ENCODE data around the gene KCNJ9.
A peak's percentile ranks its signal among the peaks of the same experiment; 100 is the strongest.

The KCNJ9 gene

DNA sequence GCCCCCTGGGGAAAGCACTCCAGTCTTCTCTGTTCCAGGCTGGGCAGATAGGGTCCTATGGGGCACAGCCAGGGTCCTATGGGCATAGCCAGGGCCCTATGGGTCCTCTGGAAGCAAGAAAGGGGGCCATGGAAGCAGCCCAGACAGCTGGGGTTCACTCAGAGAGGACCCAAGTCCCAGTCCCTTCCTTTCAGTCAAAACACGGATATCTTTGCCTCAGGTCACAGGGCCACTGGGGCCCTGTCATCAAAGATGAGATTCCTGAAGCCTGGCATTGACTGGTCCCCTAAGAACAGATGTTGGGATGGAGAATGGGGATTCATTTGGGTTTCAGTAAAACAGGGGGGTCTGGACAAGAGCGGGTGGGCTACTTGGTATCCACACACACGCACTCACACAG is 8.5 kb downstream of the KCNJ9 start:
- DNase-seq, result no peak

DNA sequence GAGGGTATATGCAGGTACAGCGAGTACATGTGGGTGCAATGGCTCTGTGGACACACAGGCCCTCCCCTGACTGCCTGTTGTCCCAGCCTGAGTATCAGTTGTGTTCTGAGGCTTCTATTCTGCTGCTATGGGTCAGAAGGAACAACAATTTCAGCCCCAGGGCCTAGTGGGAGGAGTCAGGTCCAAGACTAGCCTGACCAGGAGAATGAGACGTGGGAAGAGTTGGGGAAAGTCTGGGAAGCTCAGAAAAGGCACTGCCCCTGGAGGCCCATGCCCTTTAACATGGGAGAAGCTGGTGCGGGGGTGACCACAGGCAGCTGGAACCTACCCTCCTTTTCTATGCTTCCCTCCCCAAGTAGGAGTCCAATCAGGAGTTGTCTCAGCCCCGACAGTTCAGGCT is 9.4 kb downstream of the KCNJ9 start:
- no peak for DNase-seq

DNA sequence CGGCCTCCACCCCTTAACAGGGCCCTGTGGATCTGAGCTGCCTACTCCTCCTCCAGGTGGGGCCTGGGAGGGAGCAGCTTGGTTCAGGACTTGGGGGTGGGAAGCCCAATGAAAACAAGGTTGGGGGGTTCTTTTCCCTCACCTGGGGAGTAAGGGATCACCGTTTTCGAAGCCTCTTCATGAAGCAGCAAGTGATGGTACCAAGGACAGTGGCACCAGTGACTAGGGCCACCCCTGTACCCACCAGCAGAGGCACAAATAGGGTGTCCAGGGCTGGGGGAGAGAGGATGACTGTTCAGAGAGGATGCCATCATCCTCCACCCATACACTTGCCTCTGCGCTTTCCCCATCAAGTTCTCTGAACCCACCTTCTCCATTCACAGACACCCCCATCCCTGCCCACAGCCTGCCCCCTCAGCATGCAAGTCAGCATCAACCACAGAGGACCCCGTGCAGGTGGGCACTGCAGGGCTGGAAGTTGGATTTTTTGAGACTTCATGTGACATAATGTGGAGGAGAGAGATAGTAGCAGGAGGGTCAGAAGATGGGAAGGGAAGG is 10.4 kb downstream of the KCNJ9 start:
- DNase-seq, result no peak

DNA sequence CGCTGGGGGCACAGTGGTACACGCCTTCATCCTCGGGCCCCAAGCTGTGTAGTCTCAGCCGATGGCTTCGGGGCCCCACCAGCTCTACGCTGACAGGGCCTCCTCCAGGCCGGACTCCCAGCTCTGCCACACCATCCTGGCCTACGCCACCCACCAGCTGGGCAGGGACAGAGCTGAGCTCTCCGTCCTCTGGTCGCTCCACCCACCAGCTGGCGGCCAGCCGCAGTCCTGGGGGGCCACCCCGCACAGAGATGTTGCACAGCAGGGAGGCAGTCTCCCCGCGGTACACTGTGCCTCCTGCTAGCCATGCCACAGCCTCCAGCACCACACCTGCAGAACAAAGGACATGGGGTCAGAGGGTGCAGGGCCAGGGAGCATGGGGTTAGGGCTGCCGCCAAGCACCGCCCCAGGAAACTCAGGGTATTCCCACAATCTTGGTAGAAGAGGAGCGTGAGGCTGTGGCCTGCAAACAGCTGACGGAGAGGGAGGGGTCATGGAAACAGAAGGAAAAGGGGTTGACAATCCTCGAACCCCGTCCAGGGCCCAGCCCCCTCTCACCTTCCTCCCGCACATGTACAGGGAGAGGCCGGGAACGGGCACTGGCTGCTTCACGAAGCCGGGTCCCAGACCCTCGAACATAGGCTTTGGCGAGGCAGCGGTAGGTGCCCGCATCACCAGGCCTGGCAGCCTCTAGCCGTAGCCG is 11.2 kb downstream of the KCNJ9 start:
- DNase-seq, result no peak

DNA sequence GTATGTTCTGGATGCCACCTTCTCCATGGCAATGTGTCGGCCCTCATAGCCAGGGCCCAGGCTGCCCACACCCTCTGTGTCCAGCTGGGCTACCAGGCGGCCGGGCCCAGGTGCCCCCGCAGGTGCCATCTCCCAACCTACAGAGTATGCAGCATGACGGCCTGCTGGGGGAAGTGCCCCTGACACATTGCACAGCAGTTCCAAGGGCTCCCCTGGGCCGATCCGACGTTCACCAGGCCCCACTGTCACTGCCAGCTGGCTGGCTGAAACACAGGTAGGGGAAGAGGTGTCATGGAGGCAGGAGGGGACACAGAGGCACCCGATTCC is 11.7 kb downstream of the KCNJ9 start:
- no peak for DNase-seq

DNA sequence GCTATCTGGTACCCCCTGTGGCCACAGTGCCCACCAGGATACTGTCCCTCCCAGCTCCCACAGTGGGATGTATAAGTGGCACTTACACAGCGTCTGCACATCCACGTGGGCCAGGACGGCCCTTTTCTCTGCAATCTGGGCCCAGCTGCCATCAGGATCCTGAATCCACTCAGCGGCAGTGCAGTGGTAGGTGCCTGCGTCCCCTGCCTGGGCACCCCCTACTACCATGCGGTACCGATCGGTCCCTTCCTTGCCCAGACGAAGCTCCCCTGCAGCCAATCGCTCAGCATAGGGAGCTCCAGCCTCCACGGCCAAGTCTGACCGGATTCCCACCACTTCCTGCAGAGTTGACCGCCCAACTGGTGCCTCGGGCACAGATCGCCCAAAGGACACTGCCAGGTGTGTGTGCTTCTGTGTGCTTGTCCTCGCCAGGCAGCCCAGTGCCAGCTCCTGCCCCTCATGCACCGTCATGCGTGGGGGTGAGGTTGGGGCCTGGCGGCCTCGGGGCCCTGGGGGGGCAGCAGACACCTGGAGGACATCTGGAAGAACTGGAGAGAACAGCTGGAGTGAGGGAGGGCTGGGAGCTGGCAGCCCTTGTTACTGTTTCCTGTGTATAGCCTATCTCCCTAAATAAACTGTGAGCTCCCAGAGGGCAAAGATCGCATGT is 12.4 kb downstream of the KCNJ9 start:
- no peak for DNase-seq

DNA sequence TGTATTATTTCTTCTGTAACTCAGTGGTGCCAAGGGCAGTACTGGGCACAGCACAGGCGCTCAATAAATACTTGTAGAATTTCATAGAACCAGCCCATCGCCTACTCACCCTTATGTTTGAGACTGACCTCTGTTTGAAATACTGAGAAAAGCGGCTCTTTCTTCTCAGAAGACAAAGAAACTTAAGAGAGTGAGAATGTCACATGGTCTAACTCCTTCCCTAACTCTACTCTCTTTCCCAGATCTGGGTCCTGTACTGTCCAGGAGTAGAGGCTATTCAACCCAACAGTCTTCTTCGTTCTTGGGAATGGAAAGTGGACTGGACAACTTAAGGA is 12.9 kb downstream of the KCNJ9 start:
- DNase-seq, result no peak

DNA sequence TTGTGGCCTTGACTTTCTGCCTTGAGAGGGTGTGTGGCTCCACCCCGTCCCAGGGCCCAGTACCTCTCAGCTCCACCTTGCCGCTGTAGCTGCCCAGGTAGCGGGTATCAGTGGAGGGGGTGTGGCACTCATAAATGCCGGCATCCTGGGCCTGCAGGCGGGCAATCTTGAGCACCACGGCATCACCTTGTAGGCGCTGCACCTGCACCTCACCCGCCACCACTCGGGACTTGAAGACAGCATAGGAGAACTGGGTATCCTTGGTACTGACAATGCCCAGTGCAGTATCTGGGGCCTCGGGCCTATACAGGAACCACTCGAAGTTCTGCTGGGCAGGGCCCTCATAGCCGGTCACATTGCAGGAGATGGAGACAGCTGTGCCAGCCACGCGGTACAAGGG is 13.5 kb downstream of the KCNJ9 start:
- DNase-seq, result no peak

DNA sequence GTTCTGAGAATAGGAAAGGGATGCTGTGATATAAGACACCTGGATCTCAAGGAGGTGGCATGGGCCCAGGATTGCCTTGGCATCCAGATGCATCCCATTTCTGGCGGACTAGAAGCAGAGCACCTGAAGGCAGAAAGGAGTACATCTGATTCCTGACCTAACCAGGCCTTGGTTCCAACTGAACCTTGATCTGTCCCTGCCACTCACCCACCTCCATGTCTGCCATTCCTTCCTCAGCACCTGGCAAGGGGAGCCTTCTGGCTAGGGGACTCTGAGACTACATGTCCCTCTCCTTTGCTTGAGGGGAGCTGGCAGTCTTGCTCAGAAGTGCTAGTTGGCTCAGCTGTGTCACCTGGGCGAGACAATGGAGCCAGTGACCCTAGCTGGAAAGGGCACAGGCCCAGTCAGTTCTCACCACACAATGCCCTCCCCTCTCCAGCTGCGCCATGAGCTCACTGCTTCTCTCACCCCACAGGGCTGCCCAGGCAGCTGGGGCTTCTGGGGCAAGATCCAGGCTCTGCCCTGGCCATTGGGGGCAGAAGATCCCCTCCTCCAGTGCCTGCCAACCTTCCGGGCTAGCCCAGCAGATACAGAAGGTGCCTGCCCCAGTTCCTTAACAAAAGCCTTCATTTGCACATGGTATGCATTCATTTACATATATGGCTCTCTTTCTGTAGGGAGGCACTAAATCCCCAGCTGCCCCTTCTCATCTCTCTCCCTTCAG is 14.2 kb downstream of the KCNJ9 start:
- DNase-seq, result no peak

DNA sequence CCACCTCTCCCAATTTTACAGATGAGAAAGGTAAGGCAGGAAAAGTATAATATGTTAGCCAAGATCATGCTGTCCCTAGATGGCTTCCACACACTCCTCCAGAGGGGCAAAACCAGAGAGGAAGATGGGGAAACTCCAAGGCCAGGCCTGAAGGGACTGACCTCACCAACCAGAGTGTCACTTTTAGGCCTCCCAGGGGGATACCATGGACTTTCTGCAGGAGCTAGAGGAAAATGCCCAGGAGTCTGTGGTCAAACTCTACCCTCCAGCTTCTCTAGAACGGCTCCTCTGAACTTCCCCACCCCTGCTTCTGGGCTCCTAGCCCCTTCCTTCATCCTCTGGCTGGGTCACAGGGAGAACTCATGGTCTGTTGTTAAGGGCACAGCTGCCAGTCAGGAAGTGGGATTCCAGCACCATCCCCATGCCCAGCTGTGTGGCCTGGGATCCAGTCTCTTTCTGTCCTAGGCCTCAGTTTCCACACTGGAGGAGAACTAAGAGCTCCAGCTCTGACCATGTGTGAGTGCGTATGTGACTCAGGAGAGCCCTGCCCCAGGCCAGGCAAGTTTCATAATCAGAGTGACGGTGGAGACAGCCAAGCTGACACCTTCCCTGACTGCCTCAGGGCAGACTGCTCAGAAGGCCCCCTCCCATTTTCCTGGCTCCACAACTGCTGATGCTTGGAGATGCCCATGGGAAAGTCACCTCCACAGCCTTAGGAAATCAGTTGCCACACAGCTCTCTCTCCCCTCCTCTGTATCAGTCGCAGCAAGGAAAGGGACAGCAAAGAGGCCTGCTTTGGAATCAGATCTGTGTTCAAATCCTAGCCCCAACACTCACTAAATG is 15.2 kb downstream of the KCNJ9 start:
- no peak for DNase-seq

DNA sequence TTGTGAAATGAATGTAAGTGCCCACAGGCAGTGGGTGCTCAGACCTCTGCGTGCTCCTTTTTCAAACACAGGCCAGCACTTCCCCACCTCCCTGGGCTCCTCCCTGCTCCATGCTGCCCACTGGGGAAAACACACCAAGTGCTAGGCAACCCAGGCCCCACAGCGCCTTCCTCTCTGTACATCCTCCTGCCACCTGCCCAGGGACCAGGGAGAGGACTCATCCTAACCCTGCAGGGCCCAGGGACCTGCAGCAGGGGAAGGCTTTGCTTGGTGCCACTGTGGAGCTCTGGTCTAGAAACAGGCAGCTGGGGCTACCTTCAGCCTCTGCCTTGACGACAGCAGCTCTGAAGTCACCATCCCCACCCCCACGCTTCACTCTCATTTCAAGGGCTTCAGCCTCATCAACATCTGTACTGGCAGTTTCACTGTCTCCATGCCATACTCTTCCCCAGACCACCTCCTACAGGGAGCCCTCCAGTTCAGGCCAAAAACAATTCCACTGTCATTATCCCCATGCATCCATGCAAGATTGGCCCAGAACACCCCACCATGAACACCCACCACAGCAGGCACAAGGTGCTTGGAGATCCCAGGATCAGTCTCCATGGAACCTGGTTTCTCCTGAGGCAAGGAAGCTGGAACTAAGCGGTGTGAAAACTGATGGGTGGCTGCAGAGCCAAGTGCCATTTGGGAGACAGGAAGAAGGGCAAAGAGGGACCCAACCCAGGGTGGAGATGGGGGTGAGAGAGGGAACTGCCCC is 16.0 kb downstream of the KCNJ9 start:
- DNase-seq, result no peak

DNA sequence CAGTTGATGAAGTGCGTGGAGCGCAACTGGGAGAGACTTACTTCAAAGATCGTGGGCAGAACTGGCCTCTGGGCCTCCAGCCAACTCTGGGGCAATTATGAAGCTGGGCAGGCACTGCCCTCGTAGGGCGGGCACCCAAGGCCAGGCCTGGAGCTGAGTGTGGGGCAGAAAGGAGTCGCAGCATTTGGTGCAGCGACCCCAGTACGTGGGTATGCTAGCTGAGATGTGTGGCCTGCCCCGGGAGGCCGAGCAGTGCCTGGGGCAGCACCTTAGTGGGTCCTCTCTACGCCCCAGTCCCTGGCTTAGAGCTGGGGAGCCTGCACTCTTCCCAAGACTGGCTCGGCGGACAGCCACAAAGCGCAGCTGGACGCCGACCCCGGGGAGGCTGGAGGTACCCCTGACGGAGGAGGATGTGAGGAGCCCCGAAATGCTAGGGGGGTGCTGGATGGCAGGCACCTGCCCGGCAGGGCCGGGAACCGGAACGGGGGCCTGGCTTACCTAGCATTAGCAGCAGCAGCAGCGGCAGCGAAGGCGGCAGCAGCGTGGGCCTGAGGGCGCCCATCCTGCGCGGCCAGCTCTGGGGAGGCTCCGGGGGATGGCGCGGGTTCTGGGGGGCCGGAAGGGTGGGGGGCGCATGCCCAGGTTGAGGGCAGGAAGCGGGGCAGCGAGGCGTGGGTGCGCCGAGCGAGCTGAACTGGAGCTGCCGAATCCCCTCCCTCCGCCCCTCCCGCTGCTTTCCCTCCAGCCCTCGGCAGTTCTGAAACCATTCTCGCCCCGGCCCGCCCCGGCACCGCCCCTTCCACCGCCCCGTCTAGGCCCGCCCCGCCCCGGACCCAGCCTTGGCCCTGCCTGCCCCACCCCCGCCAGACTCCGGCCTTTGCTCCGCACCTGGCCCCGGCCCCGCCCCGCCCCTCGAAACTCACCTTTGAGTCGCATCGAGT is 16.8 kb downstream of the KCNJ9 start, which contains the start of gene IGSF8:
Gene IGSF8 (minus strand): TSS at position 709 of the 941 bp plus-strand sequence. CDS start 147 bp downstream, at position 562.
- peak; percentile 80 for DNase-seq

DNA sequence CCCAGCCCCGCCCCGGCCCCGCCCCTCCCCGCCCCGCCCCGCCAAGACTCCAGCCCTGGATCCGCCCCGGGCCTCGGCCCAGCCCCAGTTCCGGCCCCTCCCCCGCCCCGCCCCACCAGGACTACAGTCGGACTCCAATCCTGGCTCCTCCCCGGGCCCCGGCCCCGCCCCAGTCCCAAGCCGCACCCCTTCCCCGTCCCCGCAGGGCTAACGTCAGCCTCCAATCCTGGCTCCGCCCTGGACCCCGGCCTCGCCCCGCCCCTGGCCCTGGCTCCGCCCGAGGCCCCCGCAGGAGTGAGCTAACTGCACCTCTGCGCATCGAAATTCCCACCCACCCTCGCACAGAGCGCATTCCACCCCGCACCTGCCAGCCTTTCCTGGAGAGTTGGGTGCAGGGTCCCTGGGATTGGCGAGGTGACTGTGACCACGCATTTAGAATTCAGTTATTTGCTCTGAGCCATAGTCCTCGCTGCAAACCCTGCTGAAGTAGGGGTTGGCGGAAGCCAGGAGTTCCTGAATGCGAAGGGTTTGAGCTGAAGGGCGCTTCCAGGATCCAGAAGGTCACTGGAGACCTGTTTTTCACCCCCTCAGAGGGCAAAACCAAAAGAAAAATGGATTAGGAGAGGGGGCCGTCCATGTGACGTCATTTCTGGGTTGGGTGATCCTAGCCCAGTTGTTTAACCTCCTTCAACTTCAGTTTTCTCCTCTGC is 17.7 kb downstream of the KCNJ9 start:
- DNase-seq, result peak; percentile 85

DNA sequence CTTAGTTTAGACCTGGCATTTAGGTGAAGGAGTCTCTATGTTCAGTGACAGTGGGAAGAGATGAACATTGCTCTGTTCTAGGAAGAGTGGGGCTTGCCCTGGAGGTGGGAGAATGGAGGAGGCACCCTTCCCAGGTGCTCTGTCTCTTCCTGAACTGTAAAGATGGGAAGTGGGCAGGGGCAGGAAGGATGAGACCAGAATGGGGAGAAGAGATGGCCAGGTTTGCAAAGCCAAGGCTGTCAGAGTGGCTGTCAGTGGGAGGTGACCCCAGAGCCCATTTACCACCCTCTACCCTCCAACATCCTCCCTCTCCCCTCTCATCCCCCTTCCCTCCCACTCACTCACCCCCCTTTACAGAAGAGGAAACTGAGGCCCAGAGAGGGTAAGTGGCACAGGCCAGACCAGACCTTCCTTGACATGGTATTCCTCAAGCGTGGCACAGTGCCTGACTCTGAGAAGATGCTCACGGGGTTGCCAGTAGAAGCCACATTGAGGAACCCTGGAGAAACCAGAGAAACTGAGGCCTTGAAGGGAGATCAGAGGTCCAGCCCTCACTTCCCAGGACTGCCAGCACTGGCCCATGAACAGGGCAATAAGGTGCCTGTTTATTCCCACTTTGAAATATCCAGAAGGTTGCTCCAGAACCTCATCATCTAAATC is 18.5 kb downstream of the KCNJ9 start:
- DNase-seq, result no peak

DNA sequence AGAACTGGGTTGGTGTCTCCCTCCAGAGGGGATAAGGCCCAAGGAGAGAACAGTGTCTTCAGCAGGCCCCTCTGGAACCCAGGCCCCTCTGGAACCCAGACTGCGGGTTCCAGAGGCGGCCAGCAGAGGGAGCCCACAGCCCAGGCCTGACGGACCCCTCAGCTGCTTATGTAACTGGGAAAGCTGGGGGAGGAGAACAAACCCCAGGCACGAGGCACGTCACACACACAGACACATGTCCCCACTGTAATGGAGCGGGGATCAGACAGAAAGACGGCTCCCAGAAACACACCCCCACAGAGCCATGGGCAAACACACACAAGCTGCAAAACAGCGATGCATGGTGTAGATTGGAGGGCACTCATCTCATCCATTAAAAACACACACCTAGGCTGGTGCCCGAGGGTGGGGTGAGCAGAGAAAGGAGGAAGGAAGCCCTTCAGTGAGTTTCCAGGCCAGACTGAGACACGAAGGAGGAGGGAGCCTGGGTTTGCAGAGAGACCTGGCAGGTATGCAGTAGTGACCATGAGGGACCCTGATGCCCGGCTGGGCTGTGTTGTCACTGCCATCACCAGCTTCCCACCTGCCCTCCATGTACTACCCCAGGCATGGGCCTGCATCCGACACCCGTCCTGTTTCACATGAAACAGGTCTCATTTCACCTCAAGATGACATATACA is 19.8 kb downstream of the KCNJ9 start:
- peak; percentile 80 for DNase-seq

DNA sequence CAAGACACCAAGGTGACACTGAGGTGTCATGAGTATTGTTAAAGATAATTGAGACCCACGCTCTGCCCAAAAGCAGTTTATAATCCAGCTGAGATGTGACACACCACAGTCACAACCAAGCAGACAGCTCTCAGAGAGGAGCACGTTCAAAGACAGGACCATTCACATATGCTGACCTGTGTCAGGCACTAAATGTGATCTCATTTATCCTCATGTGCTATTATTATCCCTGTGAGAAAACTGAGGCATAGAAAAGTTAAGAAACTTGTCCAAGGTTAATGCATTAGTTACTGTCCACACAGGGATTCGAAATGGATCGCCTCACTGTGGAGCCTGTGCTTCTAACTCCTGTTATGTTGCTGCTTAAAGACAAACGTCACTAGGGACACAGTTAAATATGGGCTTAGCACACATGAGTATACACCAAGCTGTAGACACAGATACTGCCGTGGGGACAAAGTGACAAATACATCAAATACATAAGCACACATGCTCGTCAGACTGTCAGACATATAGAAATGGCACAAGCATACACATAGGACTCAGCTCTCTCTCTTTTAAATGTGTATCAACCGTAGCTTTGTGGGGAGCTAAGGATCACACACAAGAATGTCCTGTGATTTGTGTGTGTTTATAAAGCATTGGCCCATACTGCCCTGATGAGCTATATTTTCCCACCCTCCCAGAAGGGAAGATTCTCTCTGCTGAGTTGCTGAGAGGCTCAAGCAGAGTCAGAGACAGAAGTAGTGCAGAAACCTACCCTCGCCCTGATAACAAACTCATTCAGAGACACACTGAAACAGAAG is 20.6 kb downstream of the KCNJ9 start:
- DNase-seq, result no peak

DNA sequence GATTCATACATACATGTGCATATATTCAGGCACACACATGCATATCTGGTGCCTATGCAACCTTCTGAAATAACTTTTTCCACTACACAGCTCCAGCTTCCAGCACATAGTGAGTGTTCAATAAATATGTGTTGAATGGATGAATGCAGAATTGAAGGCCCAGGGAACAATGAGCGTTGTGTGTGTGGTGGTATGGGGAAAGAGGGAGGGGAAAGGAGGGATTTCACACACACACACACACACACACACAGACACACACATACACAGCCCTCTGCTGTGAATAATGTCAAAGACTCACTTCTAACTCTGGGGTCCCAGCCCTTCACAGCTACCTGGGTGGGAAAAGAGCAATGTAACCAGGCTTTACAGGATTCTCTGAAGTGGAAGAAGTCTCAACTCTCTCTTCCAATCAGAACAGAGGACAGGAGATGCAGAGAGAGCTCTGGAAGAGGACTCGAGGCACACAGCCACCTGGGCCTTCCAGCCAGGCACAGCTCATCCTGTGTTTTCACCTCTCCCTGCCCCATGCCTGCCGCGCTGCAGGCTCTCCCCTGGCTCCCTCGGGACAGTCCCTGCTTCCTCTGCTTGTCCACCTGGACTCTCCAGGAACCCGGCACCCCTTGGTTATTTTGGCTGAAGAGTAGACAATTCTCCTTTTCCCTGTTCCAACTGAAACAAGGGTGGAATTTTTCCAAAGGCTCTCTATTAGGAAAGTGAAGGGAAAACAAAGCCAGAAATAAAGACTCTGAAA is 22.5 kb downstream of the KCNJ9 start:
- no peak for DNase-seq

Measured in right kidney (tissue), 1 donor.